ENCODE results near the gene KCNMA1. TPM values are rescaled to one million over a fixed set of nuclear protein-coding genes. Genes with fewer than 3 reads are reported as not detected.

KCNMA1 gene
- total RNA-seq, 1 experiment from 2014 or later, result 20.7 TPM

- CTCF ChIA-PET, result interaction anchor here (0.6 kb wide), 1 partner anchor 114 kb away, joined by 3 read pairs; no protein-coding TSS in a partner anchor
- H3K9me3 Mint-ChIP-seq (ENCODE audit: unreplicated experiment), result no peaks in the 10 kb centered on the region
- no peak for DNase-seq
- H3K27me3 Mint-ChIP-seq (ENCODE audit: insufficient read depth, unreplicated experiment), result no peaks in the 10 kb centered on the region
- POLR2A ChIA-PET, result no interaction called here
- H3K36me3 ChIP-seq (ENCODE audit: control insufficient read depth, insufficient read depth, low read length), result no peaks in the 10 kb centered on the region
- no peak overlapping the region for H3K27ac Mint-ChIP-seq (ENCODE audit: unreplicated experiment)
- no TSS peak for BruUV-seq (replicated peaks)
- intact Hi-C loops (cut with micrococcal nuclease; ENCODE audit: unreplicated experiment), result no loop called here
- TF ChIP-seq CTCF (IDR thresholded peaks at IDR 0.05; ENCODE audit: insufficient read depth in 1 of 2, low read depth in 1 of 2, low read length in 1 of 2, severe bottlenecking in 1 of 2, unreplicated experiment in 1 of 2), result no peak
- no peaks in the 10 kb centered on the region for H3K4me1 ChIP-seq
- no peak overlapping the region for H3K4me3 Mint-ChIP-seq (ENCODE audit: unreplicated experiment)
- H3K36me3 Mint-ChIP-seq (ENCODE audit: insufficient read depth, unreplicated experiment), result peaks cover 5% of the 10 kb centered on the region
- no peaks in the 10 kb centered on the region for H3K27me3 ChIP-seq (replicated peaks; ENCODE audit: control insufficient read depth, insufficient read depth, low read length)
- no peak overlapping the region for H3K4me3 ChIP-seq (ENCODE audit: low read depth, low read length)
- peaks cover 10% of the 10 kb centered on the region for H3K4me1 Mint-ChIP-seq (ENCODE audit: low read depth, unreplicated experiment)
- no peaks in the 10 kb centered on the region for H3K9me3 ChIP-seq
Observed at GRCh38 chr10:77625379-77625778, 12.2 kb downstream of the KCNMA1 start.

GRCh38 chr10:77622889-77623291, 14.7 kb downstream of the KCNMA1 start:
- H3K27me3 Mint-ChIP-seq (ENCODE audit: insufficient read depth, unreplicated experiment), result no peaks in the 10 kb centered on the region
- no peaks in the 10 kb centered on the region for H3K4me1 ChIP-seq
- BruUV-seq (replicated peaks), result no TSS peak
- no peak for TF ChIP-seq CTCF (IDR thresholded peaks at IDR 0.05; ENCODE audit: insufficient read depth in 1 of 2, low read depth in 1 of 2, low read length in 1 of 2, severe bottlenecking in 1 of 2, unreplicated experiment in 1 of 2)
- peaks cover 5% of the 10 kb centered on the region for H3K36me3 Mint-ChIP-seq (ENCODE audit: insufficient read depth, unreplicated experiment)
- H3K4me1 Mint-ChIP-seq (ENCODE audit: low read depth, unreplicated experiment), result peaks cover 10% of the 10 kb centered on the region
- POLR2A ChIA-PET, result no interaction called here
- no peaks in the 10 kb centered on the region for H3K36me3 ChIP-seq (ENCODE audit: control insufficient read depth, insufficient read depth, low read length)
- CTCF ChIA-PET, result no interaction called here
- no peak for DNase-seq
- H3K4me3 ChIP-seq (ENCODE audit: low read depth, low read length), result no peak overlapping the region
- no peaks in the 10 kb centered on the region for H3K9me3 Mint-ChIP-seq (ENCODE audit: unreplicated experiment)
- H3K4me3 Mint-ChIP-seq (ENCODE audit: unreplicated experiment), result no peak overlapping the region
- H3K27ac Mint-ChIP-seq (ENCODE audit: unreplicated experiment), result no peak overlapping the region
- H3K9me3 ChIP-seq, result no peaks in the 10 kb centered on the region
- no peaks in the 10 kb centered on the region for H3K27me3 ChIP-seq (replicated peaks; ENCODE audit: control insufficient read depth, insufficient read depth, low read length)
- intact Hi-C loops (cut with micrococcal nuclease; ENCODE audit: unreplicated experiment), result no loop called here

- Histone ChIP-seq H3K27me3 (replicated peaks; ENCODE audit: control insufficient read depth, insufficient read depth, low read length) (no peaks in the 10 kb centered on the region), H3K4me3 (ENCODE audit: low read depth, low read length) (no peak overlapping the region), H3K4me1 (no peaks in the 10 kb centered on the region), H3K36me3 (ENCODE audit: control insufficient read depth, insufficient read depth, low read length) (no peaks in the 10 kb centered on the region), H3K9me3 (no peaks in the 10 kb centered on the region)
- H3K4me1 Mint-ChIP-seq (ENCODE audit: low read depth, unreplicated experiment), result no peaks in the 10 kb centered on the region
- intact Hi-C loops (cut with micrococcal nuclease; ENCODE audit: unreplicated experiment), result no loop called here
- peaks cover 5% of the 10 kb centered on the region for H3K36me3 Mint-ChIP-seq (ENCODE audit: insufficient read depth, unreplicated experiment)
- H3K9me3 Mint-ChIP-seq (ENCODE audit: unreplicated experiment), result no peaks in the 10 kb centered on the region
- H3K4me3 Mint-ChIP-seq (ENCODE audit: unreplicated experiment), result no peak overlapping the region
- no peaks in the 10 kb centered on the region for H3K27me3 Mint-ChIP-seq (ENCODE audit: insufficient read depth, unreplicated experiment)
- no peak for TF ChIP-seq CTCF (IDR thresholded peaks at IDR 0.05; ENCODE audit: insufficient read depth in 1 of 2, low read depth in 1 of 2, low read length in 1 of 2, severe bottlenecking in 1 of 2, unreplicated experiment in 1 of 2)
- CTCF ChIA-PET, result no interaction called here
- H3K27ac Mint-ChIP-seq (ENCODE audit: unreplicated experiment), result no peak overlapping the region
- POLR2A ChIA-PET, result no interaction called here
- BruUV-seq (replicated peaks), result no TSS peak
- DNase-seq, result no peak
Observed at GRCh38 chr10:77620731-77621130, 16.9 kb downstream of the KCNMA1 start.
